Neural cell (in vitro differentiated cells): Measurements from ENCODE around the gene HDAC4. TPM values are rescaled to one million over a fixed set of nuclear protein-coding genes. Genes with fewer than 3 reads are reported as not detected.

Experiments used
- H2AFZ ChIP-seq: fragments of 200-600, 300-800 bp; sonication (generic), shearing (Covaris generic); 2 replicates; pipeline ENCODE4 v1.6.0; 2014; ENCODE audit warnings: low read depth, mild to moderate bottlenecking, antibody characterized with exemption, low read length, moderate library complexity
- H3F3A ChIP-seq: fragments of 200-600 bp; shearing (Covaris generic); 2 replicates; pipeline ENCODE4 v1.6.1; 2016; ENCODE audit warnings: mild to moderate bottlenecking, moderate library complexity, mixed read lengths, antibody characterized with exemption, low read length; ENCODE audit not compliant: insufficient read depth, poor library complexity, severe bottlenecking
- H3K27ac ChIP-seq: fragments of 200-600, 300-800 bp; sonication (generic), shearing (Covaris generic); 2 replicates; pipeline ENCODE4 v1.5.1; 2014; ENCODE audit warnings: mild to moderate bottlenecking, low read length, moderate library complexity
- H3K27me3 ChIP-seq: fragments of 300-800, 200-600 bp; sonication (generic), shearing (Covaris generic); 2 replicates; pipeline ENCODE4 v1.6.0; 2014; ENCODE audit warnings: mild to moderate bottlenecking, low read depth, low read length, moderate library complexity; ENCODE audit not compliant: insufficient read depth
- H3K36me3 ChIP-seq: fragments of 300-800, 200-600 bp; sonication (generic), shearing (Covaris generic); 2 replicates; pipeline ENCODE4 v1.5.1; 2014; ENCODE audit warnings: mild to moderate bottlenecking, antibody characterized with exemption, low read length, moderate library complexity; ENCODE audit not compliant: insufficient read depth
- H3K4me2 ChIP-seq: fragments of 300-800, 200-600 bp; sonication (generic), shearing (Covaris generic); 2 replicates; pipeline ENCODE4 v1.6.0; 2014; ENCODE audit warnings: mild to moderate bottlenecking, low read length
- H3K4me3 ChIP-seq: fragments of 300-800, 200-600 bp; sonication (generic), shearing (Covaris generic); 2 replicates; pipeline ENCODE4 v1.5.1; 2014; ENCODE audit warnings: mild to moderate bottlenecking, low read length, moderate library complexity
- H3K79me2 ChIP-seq: fragments of 200-600 bp; shearing (Covaris generic); replicated peaks from 2 replicates; pipeline ENCODE4 v1.6.0; 2014; ENCODE audit warnings: mild to moderate bottlenecking, low read length, moderate library complexity; ENCODE audit not compliant: insufficient read depth
- H3K9ac ChIP-seq: fragments of 300-800, 200-600 bp; sonication (generic), shearing (Covaris generic); 2 replicates; pipeline ENCODE4 v1.6.1; 2016; ENCODE audit warnings: mild to moderate bottlenecking, low read length, mixed read lengths
- H3K9me2 ChIP-seq: fragments of 200-600 bp; shearing (Covaris generic); 2 replicates; pipeline ENCODE4 v1.6.1; 2016; ENCODE audit warnings: mild to moderate bottlenecking, low read length, mixed read lengths; ENCODE audit not compliant: insufficient read depth
- H3K9me3 ChIP-seq: fragments of 200-600, 300-800 bp; sonication (generic), shearing (Covaris generic); 2 replicates; pipeline ENCODE4 v1.6.1; 2016; ENCODE audit warnings: mild to moderate bottlenecking, mixed run types, low read length, moderate library complexity, mixed read lengths
- H4K20me1 ChIP-seq: fragments of 200-600 bp; shearing (Covaris generic); 2 replicates; pipeline ENCODE4 v1.6.1; 2016; ENCODE audit warnings: mild to moderate bottlenecking, mixed run types; ENCODE audit not compliant: insufficient read depth
- CTCF ChIP-seq: fragments of 450-650 bp; IDR thresholded peaks from 2 replicates; pipeline ENCODE4 v1.5.1; 2014; ENCODE audit warnings: antibody characterized with exemption, mild to moderate bottlenecking, moderate library complexity; ENCODE audit not compliant: poor library complexity, severe bottlenecking
- EP300 ChIP-seq: fragments of 450-650 bp; conservative IDR thresholded peaks from 2 replicates; pipeline ENCODE4 v1.6.1; 2014; ENCODE audit warnings: antibody characterized with exemption, mild to moderate bottlenecking, moderate library complexity; ENCODE audit not compliant: poor library complexity, severe bottlenecking
- EZH2 ChIP-seq: fragments of 200-600, 300-800 bp; shearing (Covaris generic), sonication (generic); IDR thresholded peaks from 2 replicates; pipeline ENCODE4 v1.6.1; 2014; ENCODE audit warnings: antibody characterized with exemption, low read length, borderline replicate concordance, mild to moderate bottlenecking; ENCODE audit not compliant: insufficient read depth, poor library complexity, severe bottlenecking
- MXI1 ChIP-seq: fragments of 450-650 bp; conservative IDR thresholded peaks from 2 replicates; pipeline ENCODE4 v1.6.1; 2014; ENCODE audit warnings: antibody characterized with exemption, mild to moderate bottlenecking; ENCODE audit not compliant: poor library complexity, severe bottlenecking
- POLR2AphosphoS5 ChIP-seq: IDR thresholded peaks from 2 replicates; pipeline ENCODE4 v1.6.1; 2012
- RAD21 ChIP-seq: fragments of 450-650 bp; conservative IDR thresholded peaks from 2 replicates; pipeline ENCODE4 v1.6.1; 2014; ENCODE audit warnings: antibody characterized with exemption, mild to moderate bottlenecking, moderate library complexity
- REST ChIP-seq: IDR thresholded peaks from 2 replicates; pipeline ENCODE4 v1.6.1; 2012; ENCODE audit warnings: borderline replicate concordance
- SMC3 ChIP-seq: fragments of 450-650 bp; conservative IDR thresholded peaks from 2 replicates; pipeline ENCODE4 v1.6.1; 2014; ENCODE audit warnings: antibody characterized with exemption, mild to moderate bottlenecking, moderate library complexity; ENCODE audit not compliant: poor library complexity
- TAF1 ChIP-seq: IDR thresholded peaks from 2 replicates; pipeline ENCODE4 v1.6.1; 2012; ENCODE audit warnings: low read depth
- polyA plus RNA-seq: library from polyadenylated mRNA; depleted of rRNA; stranded (reverse); fragments of >200 nt; gene quantifications from 2 replicates; pipeline ENCODE4 v1.2.3, GENCODE V29; 2014

The HDAC4 gene
- polyA plus RNA-seq, 1 donor from 2014 or later: 3.4 TPM

- Histone ChIP-seq H2AFZ (no peak overlapping the region), H3K27me3 (no peaks in the 10 kb centered on the region), H3K9ac (no peak overlapping the region), H3K79me2 (no peaks in the 10 kb centered on the region), H3K36me3 (no peaks in the 10 kb centered on the region), H3K9me3 (no peaks in the 10 kb centered on the region), H4K20me1 (no peaks in the 10 kb centered on the region), H3K4me2 (no peak overlapping the region), H3K4me3 (no peak overlapping the region), H3K9me2 (no peaks in the 10 kb centered on the region), H3K27ac (no peak overlapping the region), H3F3A (no peaks in the 10 kb centered on the region)
- no peak for TF ChIP-seq POLR2AphosphoS5
- no peak for TF ChIP-seq EP300
- no peak for TF ChIP-seq MXI1
- TF ChIP-seq RAD21: no peak
- TF ChIP-seq TAF1: no peak
- TF ChIP-seq CTCF: no peak
- no peak for TF ChIP-seq SMC3
- no peak for TF ChIP-seq REST
- no peak for TF ChIP-seq EZH2
These were observed 280.2 kb downstream of the HDAC4 start for GRCh38 chr2:239120664-239121063.

GRCh38 chr2:239119346-239120126 lies 281.3 kb downstream of the HDAC4 start:
- Histone ChIP-seq H3F3A (no peaks in the 10 kb centered on the region), H4K20me1 (no peaks in the 10 kb centered on the region), H3K4me3 (no peak overlapping the region), H3K79me2 (no peaks in the 10 kb centered on the region), H3K9ac (no peak overlapping the region), H3K9me2 (no peaks in the 10 kb centered on the region), H3K4me2 (no peak overlapping the region), H3K27me3 (no peaks in the 10 kb centered on the region), H2AFZ (no peak overlapping the region), H3K36me3 (no peaks in the 10 kb centered on the region), H3K9me3 (no peaks in the 10 kb centered on the region), H3K27ac (no peak overlapping the region)
- TF ChIP-seq TAF1: no peak
- no peak for TF ChIP-seq SMC3
- TF ChIP-seq EZH2: no peak
- no peak for TF ChIP-seq CTCF
- no peak for TF ChIP-seq POLR2AphosphoS5
- no peak for TF ChIP-seq MXI1
- no peak for TF ChIP-seq REST
- TF ChIP-seq EP300: no peak
- TF ChIP-seq RAD21: no peak
